Right lobe of liver (tissue), 6 donors: ENCODE data around the gene DKKL1. TPM values are rescaled to one million over a fixed set of nuclear protein-coding genes. Genes with fewer than 3 reads are reported as not detected.

Experiments used
- ATAC-seq, 4 donors: fragments of 200-7000 bp; cut with Tn5 transposase; one replicate each; pipeline ENCODE4 v1.9.1; 2020; ENCODE audit warnings: mild to moderate bottlenecking in 4 of 4, moderate library complexity in 4 of 4
- DNase-seq, 3 donors: peaks; one replicate each; pipeline ENCODE4 v3.0.0-alpha.2; 2020
- H3K27ac ChIP-seq, 3 donors: fragments of 200-600 bp; one replicate each; pipeline ENCODE4 v1.8.0; 2022
- H3K27me3 ChIP-seq, 2 donors: fragments of 200-600 bp; one replicate each; pipeline ENCODE4 v1.8.0; 2022
- H3K36me3 ChIP-seq, 4 donors: fragments of 200-600 bp; sonication (generic) in 1 of 4; one replicate each; pipeline versions ENCODE4 v1.5.1 to v1.8.0; 2017 to 2022; ENCODE audit warnings: control low read depth in 1 of 4
- H3K4me1 ChIP-seq, 4 donors: fragments of 200-600 bp; sonication (generic) in 1 of 4; one replicate each; pipeline versions ENCODE4 v1.5.1 to v1.8.0; 2017 to 2022; ENCODE audit warnings: control low read depth in 1 of 4
- H3K4me3 ChIP-seq, 3 donors: fragments of 200-600 bp; one replicate each; pipeline ENCODE4 v1.8.0; 2022
- H3K9me3 ChIP-seq, 4 donors: fragments of 200-600 bp; sonication (generic) in 1 of 4; one replicate each; pipeline versions ENCODE4 v1.5.1 to v1.8.0; 2017 to 2022; ENCODE audit warnings: control low read depth in 1 of 4
- CTCF ChIP-seq, 4 donors: fragments of 200-600 bp in 3 of 4; fragments of 450-650 bp in 1 of 4; IDR thresholded peaks; one replicate each; pipeline versions ENCODE4 v1.5.1 to v1.8.0; 2016 to 2022; ENCODE audit warnings: antibody characterized with exemption in 4 of 4, mild to moderate bottlenecking in 2 of 4
- POLR2A ChIP-seq: fragments of 450-650 bp; IDR thresholded peaks from one replicate; pipeline ENCODE4 v1.6.1; 2017; ENCODE audit warnings: antibody characterized with exemption, mild to moderate bottlenecking
- WGBS: methylation state at CpG from one replicate; pipeline ENCODE4 v1.1.6; 2018; ENCODE audit warnings: low coverage, low lambda C conversion rate; ENCODE audit not compliant: insufficient coverage; ENCODE audit errors: missing lambda C conversion rate; 5-methylcytosine and 5-hydroxymethylcytosine counted together
- intact Hi-C, 2 donors: fragments of 100-400 bp; cut with DNase I; formaldehyde crosslinking; loops; one replicate each; pipeline versions ENCODE4 v1.11.2 to v1.14.1; 2022
- total RNA-seq, 6 experiments: library from RNA; depleted of rRNA in 2 of 6; stranded (reverse); fragments of >200 nt in 2 of 6; fragmentation: NEBNext Ultra II Directional in 3 of 6; extraction: Animal tissue kit (Norgen Biotek cat#: 25700) in 3 of 6; gene quantifications; one replicate each; pipeline versions ENCODE4 v1.1.0 to v1.2.4, GENCODE V29; 2016 to 2023
- donor health status: DM: no; HTN: yes; CAD: no.
- donor health status: DM: no; HTN: no; CAD: no.
- donor health status: DM: no; HTN: no; CAD: no.
- donor health status: DM: no; HTN: yes; CAD: no.
- donor health status: DM: no; HTN: yes; CAD: no.

The DKKL1 gene
- total RNA-seq, 6 experiments from 2014 or later, result not detected

- TF ChIP-seq POLR2A (no peak), CTCF (IDR thresholded peaks at IDR 0.05) (no peak)
- no peak overlapping the region for H3K27ac ChIP-seq
- peaks cover 0 to 3% (median 0%) of the 10 kb centered on the region in 4 donors for H3K9me3 ChIP-seq
- WGBS, result 88% methylated on average over 3 of the region's 3 CpGs
- H3K4me3 ChIP-seq, result no peak overlapping the region
- no peaks in the 10 kb centered on the region for H3K27me3 ChIP-seq
- intact Hi-C loops, result no loop called here
- no peaks in the 10 kb centered on the region for H3K4me1 ChIP-seq
- H3K36me3 ChIP-seq, result no peaks in the 10 kb centered on the region
- DNase-seq (no peak), ATAC-seq (no peak)
Observed at GRCh38 chr19:49380391-49380790, 16.7 kb downstream of the DKKL1 start.

GRCh38 chr19:49382639-49383038, 19.0 kb downstream of the DKKL1 start:
- Histone ChIP-seq H3K4me3 (no peak overlapping the region), H3K27ac (no peak overlapping the region), H3K4me1 (no peaks in the 10 kb centered on the region), H3K9me3 (peaks cover 0 to 3% (median 0%) of the 10 kb centered on the region in 4 donors), H3K36me3 (no peaks in the 10 kb centered on the region), H3K27me3 (no peaks in the 10 kb centered on the region)
- intact Hi-C loops, result no loop called here
- DNase-seq, result no peak
- no peak for TF ChIP-seq CTCF (IDR thresholded peaks at IDR 0.05)
- no peak for ATAC-seq
- WGBS, result 78% methylated on average over 5 of the region's 5 CpGs

- 0% methylated on average over 1 of the region's 1 CpG for WGBS
- TF ChIP-seq POLR2A, result no peak
- no peak for TF ChIP-seq CTCF (IDR thresholded peaks at IDR 0.05)
- ATAC-seq (no peak), DNase-seq (no peak)
- H3K9me3 ChIP-seq, result peaks cover 0 to 3% (median 0%) of the 10 kb centered on the region in 4 donors
- H3K4me3 ChIP-seq, result no peak overlapping the region
- H3K27me3 ChIP-seq, result no peaks in the 10 kb centered on the region
- H3K36me3 ChIP-seq, result no peaks in the 10 kb centered on the region
- no peaks in the 10 kb centered on the region for H3K4me1 ChIP-seq
- no peak overlapping the region for H3K27ac ChIP-seq
- intact Hi-C loops, result no loop called here
Observed at GRCh38 chr19:49383599-49383998, 19.9 kb downstream of the DKKL1 start.

GRCh38 chr19:49387936-49388372, 24.3 kb downstream of the DKKL1 start, which contains the start of gene KASH5:
Gene KASH5, plus strand, starts transcription at chr19:49388249. Its CDS starts 2,635 bp downstream, at chr19:49390884.
- no peaks in the 10 kb centered on the region for H3K27me3 ChIP-seq
- intact Hi-C loops, result no loop called here
- H3K4me3 ChIP-seq, result peak within 1 kb of the TSS in 2 of 3 donors; percentile 39 to 43
- WGBS, result 52% methylated on average over 22 of the region's 40 CpGs
- ATAC-seq (peak; percentile 67 to 85 (median 82)), DNase-seq (peak; percentile 84 to 92 (median 90))
- H3K36me3 ChIP-seq, result no peaks in the 10 kb centered on the region
- H3K4me1 ChIP-seq, result no peaks in the 10 kb centered on the region
- TF ChIP-seq CTCF (IDR thresholded peaks at IDR 0.05), result no peak
- no peak for TF ChIP-seq POLR2A
- no peaks in the 10 kb centered on the region for H3K9me3 ChIP-seq
- no peak within 1 kb of the TSS for H3K27ac ChIP-seq

GRCh38 chr19:49389406-49389805, 25.7 kb downstream of the DKKL1 start:
- no peak for ATAC-seq
- no peaks in the 10 kb centered on the region for H3K4me1 ChIP-seq
- no peak for TF ChIP-seq CTCF (IDR thresholded peaks at IDR 0.05)
- no peak for TF ChIP-seq POLR2A
- DNase-seq, result no peak
- no peaks in the 10 kb centered on the region for H3K36me3 ChIP-seq
- H3K9me3 ChIP-seq, result no peaks in the 10 kb centered on the region
- intact Hi-C loops, result no loop called here
- WGBS, result 85% methylated on average over 6 of the region's 20 CpGs
- H3K27ac ChIP-seq, result no peak overlapping the region
- H3K4me3 ChIP-seq, result no peak overlapping the region
- H3K27me3 ChIP-seq, result no peaks in the 10 kb centered on the region
